ENCODE measurements around the gene SNW1. TPM values are rescaled to one million over a fixed set of nuclear protein-coding genes. Genes with fewer than 3 reads are reported as not detected.

The SNW1 gene
- total RNA-seq, 3 donors from 2014 or later = 48.3 to 58.2 (median 54.4) TPM

- H3K27ac ChIP-seq = no peak overlapping the region
- no peak overlapping the region for H3K4me3 ChIP-seq
- intact Hi-C loops (cut with DNase I; ENCODE audit: low total_unique reads) = no loop called here
- no peaks in the 10 kb centered on the region for H3K27me3 ChIP-seq
- H3K9me3 ChIP-seq = no peaks in the 10 kb centered on the region
- no peak for TF ChIP-seq POLR2A (IDR thresholded peaks at IDR 0.05)
- TF ChIP-seq CTCF (IDR thresholded peaks at IDR 0.05) = no peak
- DNase-seq (ENCODE audit: low spot score in 2 of 2) = no peak
- no peaks in the 10 kb centered on the region for H3K36me3 ChIP-seq
- no peaks in the 10 kb centered on the region for H3K4me1 ChIP-seq
Observed at GRCh38 chr14:77746064-77746702, 14.8 kb downstream of the SNW1 start.

GRCh38 chr14:77741438-77741837 is 19.5 kb downstream of the SNW1 start:
- intact Hi-C loops (cut with DNase I; ENCODE audit: low total_unique reads) = no loop called here
- H3K27me3 ChIP-seq = no peaks in the 10 kb centered on the region
- no peaks in the 10 kb centered on the region for H3K36me3 ChIP-seq

GRCh38 chr14:77738559-77739250 is 22.3 kb downstream of the SNW1 start:
- intact Hi-C loops (cut with DNase I; ENCODE audit: low total_unique reads) = no loop called here
- Histone ChIP-seq H3K4me1 (no peaks in the 10 kb centered on the region), H3K27ac (peak overlapping the region in 1 of 2 donors; percentile 21), H3K4me3 (no peak overlapping the region), H3K36me3 (peaks cover 6% of the 10 kb centered on the region), H3K9me3 (no peaks in the 10 kb centered on the region), H3K27me3 (no peaks in the 10 kb centered on the region)
- no peak for DNase-seq (ENCODE audit: low spot score in 2 of 2)
- TF ChIP-seq CTCF (IDR thresholded peaks at IDR 0.05) (no peak), POLR2A (IDR thresholded peaks at IDR 0.05) (no peak), POLR2AphosphoS5 (IDR thresholded peaks at IDR 0.05) (no peak)

More at GRCh38 chr14:77741438-77741837, 19.5 kb downstream of the SNW1 start:
- Histone ChIP-seq H3K27ac (no peak overlapping the region), H3K9me3 (no peaks in the 10 kb centered on the region), H3K4me1 (no peaks in the 10 kb centered on the region), H3K4me3 (no peak overlapping the region)
- no peak for DNase-seq (ENCODE audit: low spot score in 2 of 2)
- TF ChIP-seq POLR2AphosphoS5 (IDR thresholded peaks at IDR 0.05) = no peak
- no peak for TF ChIP-seq POLR2A (IDR thresholded peaks at IDR 0.05)
- TF ChIP-seq CTCF (IDR thresholded peaks at IDR 0.05) = no peak

GRCh38 chr14:77730976-77731497 is 29.9 kb downstream of the SNW1 start:
- peaks cover 7% of the 10 kb centered on the region for H3K36me3 ChIP-seq
- no peaks in the 10 kb centered on the region for H3K4me1 ChIP-seq
- no peak for DNase-seq (ENCODE audit: low spot score in 2 of 2)
- H3K9me3 ChIP-seq = no peaks in the 10 kb centered on the region
- H3K4me3 ChIP-seq = no peak overlapping the region
- intact Hi-C loops (cut with DNase I; ENCODE audit: low total_unique reads) = no loop called here
- H3K27me3 ChIP-seq = no peaks in the 10 kb centered on the region
- TF ChIP-seq POLR2A (IDR thresholded peaks at IDR 0.05) = no peak
- TF ChIP-seq CTCF (IDR thresholded peaks at IDR 0.05) = no peak
- TF ChIP-seq POLR2AphosphoS5 (IDR thresholded peaks at IDR 0.05) = no peak
- H3K27ac ChIP-seq = no peak overlapping the region

- intact Hi-C loops (cut with DNase I; ENCODE audit: low total_unique reads) = no loop called here
- H3K36me3 ChIP-seq = no peaks in the 10 kb centered on the region
- no peak overlapping the region for H3K27ac ChIP-seq
- no peak overlapping the region for H3K4me3 ChIP-seq
- no peak for DNase-seq (ENCODE audit: low spot score in 2 of 2)
- H3K9me3 ChIP-seq = no peaks in the 10 kb centered on the region
- H3K4me1 ChIP-seq = no peaks in the 10 kb centered on the region
- H3K27me3 ChIP-seq = no peaks in the 10 kb centered on the region
- no peak for TF ChIP-seq CTCF (IDR thresholded peaks at IDR 0.05)
- no peak for TF ChIP-seq POLR2AphosphoS5 (IDR thresholded peaks at IDR 0.05)
- no peak for TF ChIP-seq POLR2A (IDR thresholded peaks at IDR 0.05)
Observed at GRCh38 chr14:77722301-77722700, 38.7 kb downstream of the SNW1 start.

Measured in breast epithelium (tissue), 4 donors.